ENCODE data around the gene ADAMTS9.

ADAMTS9 gene

DNA sequence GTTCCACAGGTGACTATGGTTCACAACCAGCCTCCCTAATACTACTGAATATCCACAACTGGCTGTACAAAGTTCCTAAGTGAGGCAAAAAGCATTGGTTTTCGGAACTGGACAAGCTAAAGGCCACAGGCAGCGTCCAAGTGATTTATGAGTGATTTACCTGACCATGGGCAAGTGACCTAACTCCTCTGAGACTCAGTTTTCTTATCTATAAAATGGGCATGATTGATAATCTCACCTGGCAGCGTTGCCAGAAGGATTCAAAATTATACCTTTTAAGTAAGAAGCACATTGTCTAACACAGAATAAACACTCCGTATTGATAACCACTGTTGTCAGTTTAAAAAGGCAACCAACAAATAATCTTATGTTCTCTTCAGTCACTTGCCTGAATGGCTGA is 29.8 kb downstream of the ADAMTS9 start:
- H2AK5ac ChIP-seq (ENCODE audit: low read length, severe bottlenecking), result no peak overlapping the region
- H4K8ac ChIP-seq (ENCODE audit: low read length), result no peak overlapping the region
- H3K18ac ChIP-seq (ENCODE audit: low read depth in 1 of 2, low read length in 2 of 2), result no peak overlapping the region
- no peak overlapping the region for H3K4ac ChIP-seq (ENCODE audit: low read depth in 1 of 2, low read length in 2 of 2)
- no peaks in the 10 kb centered on the region for H3K9me3 ChIP-seq (ENCODE audit: control insufficient read depth, low read length)
- H3K36me3 ChIP-seq (ENCODE audit: control insufficient read depth in 1 of 2, insufficient read depth in 2 of 2, low read depth in 1 of 2, low read length in 2 of 2), result peaks cover 0 to 4% of the 10 kb centered on the region in 2 experiments
- no peak overlapping the region for H3K14ac ChIP-seq (ENCODE audit: low read length in 2 of 2)
- DNase-seq, result no peak
- H2BK12ac ChIP-seq (ENCODE audit: low read length in 2 of 2), result no peak overlapping the region
- no peaks in the 10 kb centered on the region for H3K4me1 ChIP-seq (ENCODE audit: control insufficient read depth, insufficient read depth, low read depth, low read length)
- H3K9ac ChIP-seq (ENCODE audit: low read length), result no peak overlapping the region
- H4K91ac ChIP-seq (ENCODE audit: low read length), result no peak overlapping the region
- no peak overlapping the region for H2BK120ac ChIP-seq (ENCODE audit: low read depth, low read length)
- no peaks in the 10 kb centered on the region for H3K27me3 ChIP-seq (ENCODE audit: control insufficient read depth in 1 of 2, insufficient read depth in 1 of 2, low read length in 2 of 2)
- no peak overlapping the region for H2BK15ac ChIP-seq (ENCODE audit: low read depth, poor library complexity, severe bottlenecking)
- 98% methylated on average over 4 of the region's 4 CpGs for WGBS
- H3K4me2 ChIP-seq (ENCODE audit: low read length, poor library complexity, severe bottlenecking), result no peak overlapping the region
- H3K27ac ChIP-seq (ENCODE audit: low read length, poor library complexity, severe bottlenecking), result no peak overlapping the region
- no peak overlapping the region for H2BK5ac ChIP-seq (ENCODE audit: low read depth, low read length, poor library complexity, severe bottlenecking)
- H3K79me1 ChIP-seq (replicated peaks; ENCODE audit: low read length, poor library complexity, severe bottlenecking), result no peaks in the 10 kb centered on the region
- no peak overlapping the region for H3K4me3 ChIP-seq (ENCODE audit: insufficient read depth in 1 of 2, low read depth in 1 of 2, low read length in 2 of 2)
- H2AFZ ChIP-seq (ENCODE audit: low read depth, low read length), result no peak overlapping the region
- H3K23ac ChIP-seq (ENCODE audit: low read length in 2 of 2), result no peak overlapping the region

DNA sequence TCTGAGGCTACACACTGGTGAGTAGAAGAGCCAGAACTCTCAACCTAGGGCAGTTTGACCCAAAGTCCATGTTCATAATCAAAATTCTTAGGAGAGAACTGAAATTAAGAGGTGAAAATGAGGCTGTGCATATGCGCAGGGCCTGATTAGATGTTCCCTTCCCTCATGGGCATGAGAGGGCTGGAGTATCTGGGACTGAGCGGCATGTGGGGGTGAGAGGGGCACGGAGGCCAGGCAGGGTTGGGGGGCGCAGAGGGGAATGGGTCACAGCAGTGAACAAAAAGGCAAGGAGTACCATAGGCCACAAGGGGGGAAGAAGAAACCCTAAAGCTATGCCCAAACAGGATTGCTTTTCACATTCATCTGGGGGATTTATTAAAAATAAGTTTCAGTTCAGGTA is 31.3 kb downstream of the ADAMTS9 start:
- no peak overlapping the region for H2BK15ac ChIP-seq (ENCODE audit: low read depth, poor library complexity, severe bottlenecking)
- peaks cover 0 to 4% of the 10 kb centered on the region in 2 experiments for H3K36me3 ChIP-seq (ENCODE audit: control insufficient read depth in 1 of 2, insufficient read depth in 2 of 2, low read depth in 1 of 2, low read length in 2 of 2)
- no peak overlapping the region for H2BK5ac ChIP-seq (ENCODE audit: low read depth, low read length, poor library complexity, severe bottlenecking)
- H2AK5ac ChIP-seq (ENCODE audit: low read length, severe bottlenecking), result no peak overlapping the region
- no peak overlapping the region for H3K18ac ChIP-seq (ENCODE audit: low read depth in 1 of 2, low read length in 2 of 2)
- H3K9ac ChIP-seq (ENCODE audit: low read length), result no peak overlapping the region
- no peaks in the 10 kb centered on the region for H3K79me1 ChIP-seq (replicated peaks; ENCODE audit: low read length, poor library complexity, severe bottlenecking)
- no peak overlapping the region for H2BK120ac ChIP-seq (ENCODE audit: low read depth, low read length)
- no peak overlapping the region for H3K4me3 ChIP-seq (ENCODE audit: insufficient read depth in 1 of 2, low read depth in 1 of 2, low read length in 2 of 2)
- H2BK12ac ChIP-seq (ENCODE audit: low read length in 2 of 2), result no peak overlapping the region
- WGBS, result 96% methylated on average over 4 of the region's 4 CpGs
- DNase-seq, result no peak
- no peaks in the 10 kb centered on the region for H3K4me1 ChIP-seq (ENCODE audit: control insufficient read depth, insufficient read depth, low read depth, low read length)
- no peak overlapping the region for H3K27ac ChIP-seq (ENCODE audit: low read length, poor library complexity, severe bottlenecking)
- no peaks in the 10 kb centered on the region for H3K9me3 ChIP-seq (ENCODE audit: control insufficient read depth, low read length)
- no peak overlapping the region for H4K91ac ChIP-seq (ENCODE audit: low read length)
- H3K27me3 ChIP-seq (ENCODE audit: control insufficient read depth in 1 of 2, insufficient read depth in 1 of 2, low read length in 2 of 2), result no peaks in the 10 kb centered on the region
- H3K23ac ChIP-seq (ENCODE audit: low read length in 2 of 2), result no peak overlapping the region
- no peak overlapping the region for H3K4ac ChIP-seq (ENCODE audit: low read depth in 1 of 2, low read length in 2 of 2)
- no peak overlapping the region for H3K14ac ChIP-seq (ENCODE audit: low read length in 2 of 2)
- no peak overlapping the region for H4K8ac ChIP-seq (ENCODE audit: low read length)
- no peak overlapping the region for H3K4me2 ChIP-seq (ENCODE audit: low read length, poor library complexity, severe bottlenecking)
- no peak overlapping the region for H2AFZ ChIP-seq (ENCODE audit: low read depth, low read length)

DNA sequence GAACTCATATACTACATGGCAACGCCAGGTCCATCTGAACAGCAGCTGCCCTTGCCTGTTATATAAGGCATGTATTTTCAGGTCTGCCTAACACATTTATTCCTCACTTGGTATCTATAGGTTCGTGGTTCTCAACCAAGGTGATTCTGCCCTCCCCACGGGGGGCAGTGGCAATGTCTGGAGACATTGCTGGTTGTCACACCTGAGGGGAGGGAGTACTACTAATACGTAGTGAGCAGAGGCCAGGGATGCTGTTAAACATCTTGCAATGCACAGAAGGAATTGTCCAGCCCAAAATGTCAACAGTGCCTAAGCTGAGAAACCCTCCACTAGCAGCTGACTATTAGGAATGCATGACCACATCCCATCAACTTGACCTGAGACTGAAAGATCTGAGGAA is 32.6 kb downstream of the ADAMTS9 start:
- Histone ChIP-seq H2BK12ac (ENCODE audit: low read length in 2 of 2) (no peak overlapping the region), H3K36me3 (ENCODE audit: control insufficient read depth in 1 of 2, insufficient read depth in 2 of 2, low read depth in 1 of 2, low read length in 2 of 2) (peaks cover 0 to 4% of the 10 kb centered on the region in 2 experiments), H3K27ac (ENCODE audit: low read length, poor library complexity, severe bottlenecking) (no peak overlapping the region), H3K79me1 (replicated peaks; ENCODE audit: low read length, poor library complexity, severe bottlenecking) (no peaks in the 10 kb centered on the region), H3K14ac (ENCODE audit: low read length in 2 of 2) (no peak overlapping the region), H2BK120ac (ENCODE audit: low read depth, low read length) (no peak overlapping the region), H3K4me2 (ENCODE audit: low read length, poor library complexity, severe bottlenecking) (no peak overlapping the region), H3K18ac (ENCODE audit: low read depth in 1 of 2, low read length in 2 of 2) (no peak overlapping the region), H3K27me3 (ENCODE audit: control insufficient read depth in 1 of 2, insufficient read depth in 1 of 2, low read length in 2 of 2) (no peaks in the 10 kb centered on the region), H3K4ac (ENCODE audit: low read depth in 1 of 2, low read length in 2 of 2) (no peak overlapping the region), H4K91ac (ENCODE audit: low read length) (no peak overlapping the region), H2AK5ac (ENCODE audit: low read length, severe bottlenecking) (no peak overlapping the region), H2BK5ac (ENCODE audit: low read depth, low read length, poor library complexity, severe bottlenecking) (no peak overlapping the region), H3K9me3 (ENCODE audit: control insufficient read depth, low read length) (no peaks in the 10 kb centered on the region), H3K4me3 (ENCODE audit: insufficient read depth in 1 of 2, low read depth in 1 of 2, low read length in 2 of 2) (no peak overlapping the region), H2BK15ac (ENCODE audit: low read depth, poor library complexity, severe bottlenecking) (no peak overlapping the region), H2AFZ (ENCODE audit: low read depth, low read length) (no peak overlapping the region), H4K8ac (ENCODE audit: low read length) (no peak overlapping the region), H3K23ac (ENCODE audit: low read length in 2 of 2) (no peak overlapping the region), H3K9ac (ENCODE audit: low read length) (no peak overlapping the region), H3K4me1 (ENCODE audit: control insufficient read depth, insufficient read depth, low read depth, low read length) (peaks cover 1% of the 10 kb centered on the region)
- 88% methylated on average over 4 of the region's 4 CpGs for WGBS
- DNase-seq, result no peak

GRCh38 chr3:64654013-64654412 is 33.8 kb downstream of the ADAMTS9 start:
- no peak overlapping the region for H3K23ac ChIP-seq (ENCODE audit: low read length in 2 of 2)
- no peak overlapping the region for H2BK15ac ChIP-seq (ENCODE audit: low read depth, poor library complexity, severe bottlenecking)
- H2BK12ac ChIP-seq (ENCODE audit: low read length in 2 of 2), result no peak overlapping the region
- H3K9me3 ChIP-seq (ENCODE audit: control insufficient read depth, low read length), result no peaks in the 10 kb centered on the region
- no peak overlapping the region for H2AK5ac ChIP-seq (ENCODE audit: low read length, severe bottlenecking)
- no peaks in the 10 kb centered on the region for H3K79me1 ChIP-seq (replicated peaks; ENCODE audit: low read length, poor library complexity, severe bottlenecking)
- H2BK5ac ChIP-seq (ENCODE audit: low read depth, low read length, poor library complexity, severe bottlenecking), result no peak overlapping the region
- no peak overlapping the region for H3K4ac ChIP-seq (ENCODE audit: low read depth in 1 of 2, low read length in 2 of 2)
- DNase-seq, result no peak
- no peak overlapping the region for H3K14ac ChIP-seq (ENCODE audit: low read length in 2 of 2)
- peaks cover 1% of the 10 kb centered on the region for H3K4me1 ChIP-seq (ENCODE audit: control insufficient read depth, insufficient read depth, low read depth, low read length)
- no peak overlapping the region for H3K9ac ChIP-seq (ENCODE audit: low read length)
- H4K8ac ChIP-seq (ENCODE audit: low read length), result no peak overlapping the region
- WGBS, result 95% methylated on average over 5 of the region's 5 CpGs
- no peaks in the 10 kb centered on the region for H3K27me3 ChIP-seq (ENCODE audit: control insufficient read depth in 1 of 2, insufficient read depth in 1 of 2, low read length in 2 of 2)
- H2BK120ac ChIP-seq (ENCODE audit: low read depth, low read length), result no peak overlapping the region
- H3K18ac ChIP-seq (ENCODE audit: low read depth in 1 of 2, low read length in 2 of 2), result no peak overlapping the region
- H3K27ac ChIP-seq (ENCODE audit: low read length, poor library complexity, severe bottlenecking), result no peak overlapping the region
- H3K36me3 ChIP-seq (ENCODE audit: control insufficient read depth in 1 of 2, insufficient read depth in 2 of 2, low read depth in 1 of 2, low read length in 2 of 2), result peaks cover 0 to 4% of the 10 kb centered on the region in 2 experiments
- no peak overlapping the region for H3K4me3 ChIP-seq (ENCODE audit: insufficient read depth in 1 of 2, low read depth in 1 of 2, low read length in 2 of 2)
- no peak overlapping the region for H3K4me2 ChIP-seq (ENCODE audit: low read length, poor library complexity, severe bottlenecking)
- no peak overlapping the region for H4K91ac ChIP-seq (ENCODE audit: low read length)
- no peak overlapping the region for H2AFZ ChIP-seq (ENCODE audit: low read depth, low read length)
